Measurements from ENCODE around the gene FAM13A.
"Not testable (repeated sequence)": the region's sequence is repeated elsewhere in the genome, so short reads cannot be mapped to it uniquely, and the experiment has no call there.

Gene FAM13A

DNA sequence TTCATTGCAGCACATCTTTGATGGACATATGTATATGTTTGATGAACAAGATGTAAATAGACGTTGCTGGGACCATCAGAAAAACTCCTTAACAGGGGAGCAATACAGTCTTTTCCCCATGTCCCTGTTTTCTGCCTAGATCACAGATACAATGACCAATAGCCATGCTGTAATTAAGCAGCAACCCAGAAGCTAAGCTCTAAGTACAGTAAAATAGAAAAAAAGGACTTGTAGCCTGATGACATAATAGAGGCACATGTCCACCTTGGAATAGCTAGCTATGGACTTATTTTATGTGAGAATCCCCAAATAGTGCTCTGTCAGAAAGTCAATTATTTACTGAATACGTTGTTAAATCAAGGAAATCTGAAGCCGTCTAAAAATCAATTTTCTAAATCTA lies 14.9 kb downstream of the FAM13A start:
- no peak for DNase-seq (ENCODE audit: low read depth)

DNA sequence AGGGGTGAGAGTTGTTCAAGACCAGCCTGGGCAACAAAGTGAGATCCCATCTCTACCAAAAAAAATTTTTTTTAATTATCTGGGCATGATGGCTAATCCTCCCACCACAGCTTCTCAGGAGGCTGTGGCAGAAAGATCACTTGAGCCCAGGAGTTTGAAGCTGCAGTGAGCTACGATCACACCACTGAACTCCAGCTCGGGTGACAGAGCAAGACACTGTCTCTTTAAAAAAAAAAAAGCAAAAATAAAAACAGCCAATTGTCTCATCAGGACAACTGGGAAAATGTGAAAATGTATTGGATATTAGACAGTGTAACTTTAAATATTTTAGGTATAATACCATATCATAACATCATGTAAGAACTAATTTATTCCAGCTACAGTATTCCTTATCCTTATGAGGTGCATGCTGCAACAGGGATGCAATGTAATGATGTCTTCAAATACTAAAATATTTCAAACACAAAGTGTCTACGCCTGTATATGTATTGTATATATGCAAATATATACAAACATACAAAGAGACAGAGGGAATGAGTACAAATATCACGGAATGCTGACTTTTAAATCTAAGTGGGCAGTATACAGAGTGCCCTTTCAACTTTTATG lies 17.2 kb downstream of the FAM13A start:
- no peak for DNase-seq (ENCODE audit: low read depth)

DNA sequence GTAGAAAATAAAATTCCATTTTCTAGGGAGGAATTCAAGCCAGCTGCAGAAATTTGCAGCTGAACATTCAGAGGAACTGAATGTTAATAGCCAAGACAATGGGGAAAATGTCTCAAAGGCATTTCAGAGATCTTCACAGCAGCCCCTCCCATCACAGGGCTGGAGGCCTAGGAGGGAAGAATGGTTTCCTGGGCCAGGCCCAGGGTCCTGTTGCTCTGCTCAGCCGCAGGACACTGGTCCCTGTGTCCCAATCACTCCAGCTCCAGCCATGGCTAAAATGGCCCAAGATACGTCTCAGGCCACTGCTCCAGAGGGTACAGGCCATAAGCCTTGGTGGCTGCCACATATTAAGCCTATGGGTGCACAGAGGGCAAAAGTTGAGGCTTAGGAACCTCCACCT lies 20.4 kb downstream of the FAM13A start:
- no peak for DNase-seq (ENCODE audit: low read depth)

DNA sequence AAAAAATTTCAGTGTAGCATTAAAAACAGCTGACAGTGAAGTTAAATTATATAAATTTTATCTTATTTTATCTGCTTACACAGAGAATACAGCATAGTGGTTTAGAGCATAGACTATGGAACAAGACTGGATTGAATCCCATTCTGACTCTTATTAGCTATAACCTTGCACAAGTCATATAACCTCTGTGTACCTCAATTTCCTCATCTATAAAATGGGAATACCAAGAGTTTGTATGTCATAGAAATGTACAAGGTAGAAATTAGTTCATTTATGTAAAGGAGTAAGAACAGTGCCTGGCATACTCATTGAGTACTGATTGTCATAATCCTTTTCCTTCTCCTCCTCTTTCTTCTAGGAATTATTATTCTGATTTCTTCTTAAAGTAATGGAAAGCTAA lies 25.7 kb downstream of the FAM13A start:
- no peak for DNase-seq (ENCODE audit: low read depth)

DNA sequence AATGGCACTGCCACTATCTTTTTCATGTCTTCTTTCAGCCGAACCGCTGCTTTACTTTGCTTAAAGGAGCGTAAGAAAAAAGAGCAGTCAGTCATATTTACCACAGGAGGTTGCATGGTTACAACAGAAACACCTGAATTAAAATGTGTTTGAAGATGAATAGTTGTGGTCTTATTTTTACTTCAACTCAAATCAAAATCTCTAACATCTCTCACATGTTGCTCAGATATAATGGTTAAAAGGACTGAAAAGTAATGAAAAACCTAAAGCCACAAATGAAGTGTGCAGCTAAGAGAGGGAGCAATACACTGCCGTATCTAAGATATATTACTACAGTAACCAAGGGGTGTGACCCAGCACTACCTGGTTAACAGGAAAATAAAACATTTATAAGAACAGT lies 27.4 kb downstream of the FAM13A start:
- no peak for DNase-seq (ENCODE audit: low read depth)

GRCh38 chr4:89026542-89026941 lies 30.4 kb downstream of the FAM13A start:
- DNase-seq (ENCODE audit: low read depth), result no peak

GRCh38 chr4:89024051-89024675 lies 32.8 kb downstream of the FAM13A start:
- DNase-seq (ENCODE audit: low read depth), result peak; percentile 77

GRCh38 chr4:89023140-89023539 lies 33.8 kb downstream of the FAM13A start:
- DNase-seq (ENCODE audit: low read depth), result no peak

GRCh38 chr4:89022426-89023128 lies 34.4 kb downstream of the FAM13A start:
- no peak for DNase-seq (ENCODE audit: low read depth)

DNA sequence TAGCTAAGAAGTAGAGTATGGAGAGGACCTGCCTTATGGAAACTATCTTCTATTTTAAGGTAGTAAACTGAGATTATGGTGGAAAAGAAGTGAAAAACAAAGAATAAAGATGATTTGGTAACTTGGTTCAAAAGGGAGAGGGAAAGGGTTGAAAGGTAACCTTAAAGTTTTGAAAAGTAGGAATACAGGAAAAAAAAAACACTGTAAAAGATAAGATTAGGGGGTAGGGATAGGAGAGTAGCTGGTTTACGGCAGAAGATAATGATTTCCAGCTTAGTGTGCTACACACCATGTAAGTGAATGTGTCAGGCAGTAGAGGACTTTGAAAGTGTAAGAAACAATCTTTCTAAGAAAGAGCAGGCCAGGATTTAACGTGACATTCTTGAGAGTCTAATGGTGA lies 35.3 kb downstream of the FAM13A start:
- no peak for DNase-seq (ENCODE audit: low read depth)

GRCh38 chr4:89021062-89021461 lies 35.9 kb downstream of the FAM13A start:
- no peak for DNase-seq (ENCODE audit: low read depth)

- DNase-seq (ENCODE audit: low read depth), result not testable (repeated sequence)
Measured at GRCh38 chr4:89014897-89015296, 42.1 kb downstream of the FAM13A start.

DNA sequence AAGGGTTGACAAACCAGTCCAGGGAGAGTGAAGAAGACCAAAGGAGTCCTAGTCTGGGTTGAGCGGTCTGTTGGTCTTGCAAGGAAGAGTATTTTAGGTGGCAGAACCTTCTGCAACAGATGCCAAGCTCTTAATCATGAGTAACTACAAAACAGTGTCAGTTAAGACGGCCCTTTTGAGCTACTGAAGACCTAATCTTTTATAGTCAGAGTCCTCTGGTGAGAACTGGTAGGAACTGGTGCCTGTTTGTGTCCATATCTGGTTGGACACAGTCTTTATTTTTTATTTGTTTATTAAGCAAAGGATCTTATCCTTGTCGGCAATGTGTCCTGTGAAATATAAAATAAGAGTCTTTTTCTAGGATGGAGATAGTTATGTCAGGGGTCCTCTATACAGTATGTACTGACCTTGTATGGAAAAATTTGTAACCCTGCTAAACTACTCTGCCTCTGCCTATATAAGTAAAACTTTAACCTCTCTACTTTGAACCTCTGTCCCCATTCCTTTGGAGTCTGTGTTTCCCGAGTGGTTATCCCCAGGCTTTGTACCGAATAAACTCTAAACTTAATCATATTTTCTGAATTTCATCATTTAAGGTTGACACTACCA lies 47.1 kb downstream of the FAM13A start:
- DNase-seq (ENCODE audit: low read depth), result no peak

DNA sequence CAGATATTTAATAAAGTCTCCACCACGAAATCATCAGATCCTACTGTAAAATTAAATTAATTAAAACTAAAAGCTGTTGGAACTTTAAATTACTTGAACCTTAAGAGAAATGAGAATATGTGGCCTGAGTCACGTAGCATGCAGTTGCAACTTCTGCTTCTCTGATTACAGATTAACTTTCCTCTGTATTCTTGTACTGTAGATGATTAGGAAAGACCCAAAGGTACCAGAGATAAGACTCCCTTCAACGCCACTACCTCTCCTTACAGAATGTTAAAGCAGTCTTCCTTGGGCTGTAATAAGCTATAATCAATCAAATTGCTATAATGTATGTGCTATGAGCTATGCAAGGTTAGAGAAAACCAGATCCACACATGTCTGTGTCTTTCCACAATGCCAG lies 47.9 kb downstream of the FAM13A start:
- no peak for DNase-seq (ENCODE audit: low read depth)

DNA sequence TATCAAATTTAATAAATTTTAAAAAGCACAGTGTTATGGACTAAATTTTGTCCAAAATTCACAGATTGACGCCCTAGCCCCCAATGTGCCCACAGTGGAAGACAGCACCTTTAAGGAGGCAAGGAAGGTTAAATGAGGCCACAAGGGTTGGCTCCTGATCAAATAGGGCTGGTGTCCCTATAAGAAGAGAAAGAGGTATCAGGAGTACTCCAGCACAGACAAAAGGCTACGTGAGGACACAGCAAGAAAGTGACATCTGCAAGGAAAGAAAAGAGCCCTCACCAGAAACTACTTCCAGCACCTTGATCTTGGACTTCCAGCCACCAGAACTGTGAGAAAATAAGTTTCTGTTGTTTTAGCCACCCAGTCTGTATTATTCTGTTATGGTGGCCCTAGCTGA lies 48.8 kb downstream of the FAM13A start:
- no peak for DNase-seq (ENCODE audit: low read depth)

DNA sequence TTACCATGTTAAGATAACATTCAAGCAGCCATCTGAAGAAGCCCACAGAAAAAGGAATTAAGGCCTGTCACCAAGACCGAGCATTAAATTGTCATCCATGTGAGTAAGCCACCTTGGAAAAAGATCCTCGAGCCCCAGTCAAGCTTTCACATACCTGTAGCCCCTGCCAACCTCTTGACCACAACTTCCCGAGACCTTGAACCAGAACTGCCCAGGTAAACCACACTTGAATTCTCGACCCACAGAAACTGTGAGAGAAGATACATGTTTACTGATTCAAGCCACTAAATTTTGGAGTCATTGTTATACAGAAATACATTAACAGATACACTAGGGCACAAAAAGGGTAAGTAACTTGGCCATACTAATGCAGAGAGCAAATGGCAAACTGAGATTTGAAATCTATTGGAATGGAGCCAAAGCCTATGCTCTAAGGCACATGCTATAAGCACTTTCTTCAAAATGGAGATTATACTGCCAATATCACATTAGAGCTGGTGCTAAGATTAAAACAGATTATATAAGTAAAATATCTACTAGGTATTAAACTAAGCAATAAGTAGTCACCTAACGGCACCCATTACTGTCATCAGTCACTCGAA lies 49.5 kb downstream of the FAM13A start:
- no peak for DNase-seq (ENCODE audit: low read depth)

DNA sequence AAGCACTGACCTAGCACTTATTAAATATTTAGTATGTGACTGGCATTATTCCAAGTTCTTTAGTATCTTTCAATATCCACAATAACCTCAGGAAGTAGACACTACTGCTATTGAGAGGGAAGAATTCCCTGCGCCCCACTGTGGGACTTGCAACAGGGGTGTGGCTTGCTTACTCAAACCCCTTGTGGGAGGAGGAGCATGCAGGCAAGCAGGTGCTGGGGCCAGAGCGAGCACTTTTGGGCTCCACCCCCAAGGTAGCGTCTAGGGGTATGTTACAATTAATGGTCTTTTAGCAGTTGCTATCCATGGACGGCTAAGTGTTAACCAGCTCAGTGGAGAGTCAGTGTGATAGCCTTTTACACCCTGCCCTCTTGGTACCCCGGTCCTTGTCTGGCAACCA lies 50.7 kb downstream of the FAM13A start:
- DNase-seq (ENCODE audit: low read depth), result no peak

GRCh38 chr4:89005066-89005465 lies 51.9 kb downstream of the FAM13A start:
- not testable (repeated sequence) for DNase-seq (ENCODE audit: low read depth)

GRCh38 chr4:89001647-89002445 lies 55.1 kb downstream of the FAM13A start:
- DNase-seq (ENCODE audit: low read depth), result peak; percentile 20

DNA sequence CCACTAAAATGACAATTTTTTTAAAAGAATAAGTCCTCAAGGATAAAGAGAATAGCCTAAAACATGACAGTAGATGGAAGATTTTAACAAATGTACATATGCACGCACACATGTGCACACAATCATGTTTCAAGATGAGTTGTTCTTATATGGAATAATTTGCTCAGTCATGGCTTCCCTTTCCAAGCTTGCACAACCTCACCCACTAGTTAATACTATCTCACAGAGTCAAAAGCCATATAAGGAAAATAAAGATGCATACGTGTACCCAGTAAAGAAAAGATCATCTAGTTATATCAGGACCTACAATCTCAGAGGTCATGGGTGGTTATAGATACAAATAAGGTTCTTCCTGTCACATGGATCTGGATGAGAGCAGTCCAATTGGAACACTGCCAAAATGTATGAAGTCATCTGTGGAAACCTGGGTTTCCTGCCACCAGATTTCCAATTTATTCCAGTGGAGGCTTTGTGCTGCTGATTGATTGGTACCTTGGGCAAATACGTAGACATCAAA lies 56.1 kb downstream of the FAM13A start:
- peak; percentile 68 for DNase-seq (ENCODE audit: low read depth)

DNA sequence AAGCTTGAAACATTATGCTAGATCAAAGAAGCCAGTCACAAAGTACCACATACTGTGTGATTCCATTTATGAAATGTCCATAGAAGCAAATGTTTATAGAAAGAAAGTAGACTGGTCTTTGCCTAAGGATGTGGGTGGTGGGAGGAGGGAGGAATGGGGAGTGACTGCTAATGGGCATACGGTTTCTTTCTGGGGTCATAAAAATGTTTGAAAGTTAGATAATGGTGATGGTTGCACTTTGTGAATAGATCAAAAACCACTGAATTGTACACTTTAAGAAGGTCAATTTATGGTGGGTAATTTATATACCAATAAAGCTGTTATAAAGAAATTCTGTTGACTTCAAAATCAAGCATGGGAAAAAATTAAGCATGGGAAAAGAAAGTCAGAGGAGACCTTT lies 56.6 kb downstream of the FAM13A start:
- DNase-seq (ENCODE audit: low read depth), result no peak
